Measurements from ENCODE around the gene SLF2. TPM values are rescaled to one million over a fixed set of nuclear protein-coding genes. Genes with fewer than 3 reads are reported as not detected.

Gene SLF2
- total and polyA plus RNA-seq, 2 donors, result 23.8 to 26.3 TPM

DNA sequence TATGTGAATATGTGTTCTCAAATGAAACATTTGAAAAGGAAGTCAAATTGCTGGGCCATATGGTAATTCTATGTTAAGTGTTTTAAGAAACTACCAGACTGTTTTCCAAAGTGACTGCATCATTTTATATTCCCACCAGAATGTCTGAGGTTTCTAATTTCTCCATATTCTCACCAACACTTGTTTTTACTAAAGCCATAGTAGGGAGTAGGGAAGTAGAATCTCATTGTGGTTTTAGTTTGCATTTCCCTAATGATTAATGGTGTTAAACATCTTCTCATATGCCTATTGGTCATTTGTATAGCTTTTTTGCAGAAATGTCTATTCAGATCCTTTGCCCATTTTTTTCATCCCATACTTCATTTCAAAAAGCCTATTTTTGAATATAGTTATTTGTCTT lies 47.5 kb downstream of the SLF2 start:
- Histone ChIP-seq H3K9me3 (ENCODE audit: control insufficient read depth in 2 of 2, insufficient read depth in 1 of 2, low read length in 1 of 2) (no peaks in the 10 kb centered on the region), H3K4me3 (ENCODE audit: low read length in 2 of 2) (no peak overlapping the region), H3K36me3 (ENCODE audit: control insufficient read depth in 2 of 2, insufficient read depth in 2 of 2, low read length in 1 of 2) (peaks cover 6 to 50% of the 10 kb centered on the region in 2 donors), H3K27me3 (ENCODE audit: control insufficient read depth in 2 of 2, insufficient read depth in 1 of 2, low read length in 1 of 2) (no peaks in the 10 kb centered on the region), H3K27ac (ENCODE audit: low read depth in 1 of 2, low read length in 1 of 2) (no peak overlapping the region), H3K4me1 (ENCODE audit: control insufficient read depth in 2 of 2, insufficient read depth in 2 of 2, low read length in 2 of 2) (no peaks in the 10 kb centered on the region)
- no peak for DNase-seq (ENCODE audit: low read depth in 6 of 9, low spot score in 9 of 9)

DNA sequence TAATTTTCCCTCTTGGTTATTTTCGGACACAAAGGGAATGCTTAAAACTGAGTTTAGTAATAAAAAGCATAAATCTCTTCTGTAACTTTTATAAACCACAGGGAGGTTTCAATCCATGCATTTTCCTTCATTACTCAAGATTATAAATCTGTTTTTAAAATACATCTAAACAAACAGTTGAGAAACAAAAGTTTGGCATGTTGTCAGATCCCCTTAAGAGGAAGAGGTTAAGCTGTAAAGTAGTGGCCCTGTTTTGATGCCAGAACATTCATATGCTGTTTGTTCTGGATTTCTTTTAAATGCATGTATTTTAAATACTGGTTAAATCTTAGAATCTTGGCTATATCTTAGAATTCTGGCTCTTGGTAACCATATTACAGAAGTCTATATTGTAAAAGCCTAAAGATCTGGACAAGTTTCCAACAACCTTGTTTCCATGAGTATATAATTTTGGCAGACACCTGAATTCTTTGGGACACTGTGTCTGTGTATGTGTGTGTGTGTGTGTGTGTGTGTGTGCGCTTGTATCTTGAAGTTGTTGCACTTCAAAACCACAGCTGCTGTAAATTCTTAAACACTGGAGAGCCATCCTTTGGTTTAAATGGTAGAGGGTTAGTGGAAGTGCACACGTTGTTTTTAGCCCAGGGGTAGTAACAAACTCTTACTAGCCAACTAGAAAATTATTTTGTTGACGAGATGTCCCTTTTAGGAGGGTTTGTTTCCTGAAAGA lies 49.8 kb downstream of the SLF2 start:
- DNase-seq (ENCODE audit: low read depth in 6 of 9, low spot score in 9 of 9), result no peak
- no peak overlapping the region for H3K4me3 ChIP-seq (ENCODE audit: low read length in 2 of 2)
- no peaks in the 10 kb centered on the region for H3K27me3 ChIP-seq (ENCODE audit: control insufficient read depth in 2 of 2, insufficient read depth in 1 of 2, low read length in 1 of 2)
- no peaks in the 10 kb centered on the region for H3K9me3 ChIP-seq (ENCODE audit: control insufficient read depth in 2 of 2, insufficient read depth in 1 of 2, low read length in 1 of 2)
- H3K4me1 ChIP-seq (ENCODE audit: control insufficient read depth in 2 of 2, insufficient read depth in 2 of 2, low read length in 2 of 2), result no peaks in the 10 kb centered on the region
- 95% methylated on average over 4 of the region's 4 CpGs for WGBS
- peaks cover 6 to 55% of the 10 kb centered on the region in 2 donors for H3K36me3 ChIP-seq (ENCODE audit: control insufficient read depth in 2 of 2, insufficient read depth in 2 of 2, low read length in 1 of 2)
- H3K27ac ChIP-seq (ENCODE audit: low read depth in 1 of 2, low read length in 1 of 2), result no peak overlapping the region

DNA sequence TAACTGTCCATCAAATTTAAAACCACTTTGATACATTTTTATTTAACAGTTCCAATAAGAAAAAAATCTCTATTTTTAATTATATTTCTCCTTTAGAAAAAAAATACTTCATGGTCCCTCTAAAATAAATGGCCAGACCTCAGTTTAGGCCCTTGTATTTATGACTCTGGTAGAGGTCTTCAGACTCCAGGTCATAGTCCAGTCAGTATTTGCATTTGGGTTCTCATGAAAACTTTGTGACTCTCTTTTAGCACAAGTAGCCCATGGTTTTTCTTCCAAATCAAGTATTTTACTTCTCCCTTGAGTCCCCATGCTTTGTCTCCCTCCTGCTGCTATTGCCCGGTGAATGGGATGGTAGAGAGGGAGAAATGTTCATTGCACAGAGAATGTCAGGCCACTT lies 51.1 kb downstream of the SLF2 start:
- Histone ChIP-seq H3K27ac (ENCODE audit: low read depth in 1 of 2, low read length in 1 of 2) (no peak overlapping the region), H3K9me3 (ENCODE audit: control insufficient read depth in 2 of 2, insufficient read depth in 1 of 2, low read length in 1 of 2) (no peaks in the 10 kb centered on the region), H3K4me1 (ENCODE audit: control insufficient read depth in 2 of 2, insufficient read depth in 2 of 2, low read length in 2 of 2) (peaks cover 0 to 4% of the 10 kb centered on the region in 2 donors), H3K36me3 (ENCODE audit: control insufficient read depth in 2 of 2, insufficient read depth in 2 of 2, low read length in 1 of 2) (peaks cover 4 to 44% of the 10 kb centered on the region in 2 donors), H3K4me3 (ENCODE audit: low read length in 2 of 2) (no peak overlapping the region), H3K27me3 (ENCODE audit: control insufficient read depth in 2 of 2, insufficient read depth in 1 of 2, low read length in 1 of 2) (no peaks in the 10 kb centered on the region)
- no peak for DNase-seq (ENCODE audit: low read depth in 6 of 9, low spot score in 9 of 9)
- 98% methylated on average over 1 of the region's 1 CpG for WGBS

DNA sequence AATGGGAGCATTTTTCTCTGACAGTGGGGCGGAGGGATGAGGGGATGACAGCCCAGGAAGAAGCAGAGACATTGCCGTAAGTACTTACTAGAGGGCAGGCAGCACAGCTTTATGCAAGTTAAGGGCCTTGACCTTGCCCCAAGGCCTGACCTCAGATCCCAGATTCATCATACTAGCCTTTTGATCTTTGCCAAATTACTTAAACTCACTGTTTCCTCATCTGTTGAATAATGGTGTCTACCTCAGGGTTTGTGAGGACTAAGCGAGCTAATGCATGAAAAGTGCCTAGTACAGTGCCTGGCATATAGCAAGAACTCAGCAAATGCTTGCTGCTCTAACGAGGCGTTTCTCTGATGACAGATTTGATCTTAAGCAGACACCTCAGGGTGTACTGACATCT lies 53.1 kb downstream of the SLF2 start:
- no peak overlapping the region for H3K4me3 ChIP-seq (ENCODE audit: low read length in 2 of 2)
- H3K4me1 ChIP-seq (ENCODE audit: control insufficient read depth in 2 of 2, insufficient read depth in 2 of 2, low read length in 2 of 2), result peaks cover 2 to 15% of the 10 kb centered on the region in 2 donors
- peaks cover 3 to 8% of the 10 kb centered on the region in 2 donors for H3K27me3 ChIP-seq (ENCODE audit: control insufficient read depth in 2 of 2, insufficient read depth in 1 of 2, low read length in 1 of 2)
- 78% methylated on average over 5 of the region's 5 CpGs for WGBS
- H3K36me3 ChIP-seq (ENCODE audit: control insufficient read depth in 2 of 2, insufficient read depth in 2 of 2, low read length in 1 of 2), result peaks cover 0 to 33% of the 10 kb centered on the region in 2 donors
- H3K27ac ChIP-seq (ENCODE audit: low read depth in 1 of 2, low read length in 1 of 2), result no peak overlapping the region
- no peaks in the 10 kb centered on the region for H3K9me3 ChIP-seq (ENCODE audit: control insufficient read depth in 2 of 2, insufficient read depth in 1 of 2, low read length in 1 of 2)
- DNase-seq (ENCODE audit: low read depth in 6 of 9, low spot score in 9 of 9), result no peak

DNA sequence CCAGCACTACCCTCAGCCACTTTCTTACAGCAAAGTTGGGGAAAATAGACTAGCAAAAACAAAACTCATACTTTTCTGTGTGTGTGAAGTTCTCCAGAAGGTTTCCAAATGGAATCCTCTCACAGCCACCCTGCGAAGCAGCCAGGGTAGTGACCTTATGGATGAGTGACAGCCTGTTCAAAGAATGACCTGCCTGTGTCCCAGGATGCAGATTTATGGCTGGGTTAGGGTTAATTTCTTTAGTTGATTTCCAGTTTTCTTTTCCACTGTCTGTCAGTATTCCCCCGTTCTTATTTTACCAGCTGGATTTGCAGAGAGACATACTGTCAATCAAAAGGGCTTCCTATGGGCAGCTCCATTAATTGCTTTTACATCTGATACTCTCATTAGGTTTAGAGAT lies 54.1 kb downstream of the SLF2 start:
- no peaks in the 10 kb centered on the region for H3K9me3 ChIP-seq (ENCODE audit: control insufficient read depth in 2 of 2, insufficient read depth in 1 of 2, low read length in 1 of 2)
- no peak for DNase-seq (ENCODE audit: low read depth in 6 of 9, low spot score in 9 of 9)
- peaks cover 3 to 8% of the 10 kb centered on the region in 2 donors for H3K27me3 ChIP-seq (ENCODE audit: control insufficient read depth in 2 of 2, insufficient read depth in 1 of 2, low read length in 1 of 2)
- peaks cover 0 to 31% of the 10 kb centered on the region in 2 donors for H3K36me3 ChIP-seq (ENCODE audit: control insufficient read depth in 2 of 2, insufficient read depth in 2 of 2, low read length in 1 of 2)
- WGBS, result 97% methylated on average over 2 of the region's 2 CpGs
- no peak overlapping the region for H3K27ac ChIP-seq (ENCODE audit: low read depth in 1 of 2, low read length in 1 of 2)
- peaks cover 2 to 15% of the 10 kb centered on the region in 2 donors for H3K4me1 ChIP-seq (ENCODE audit: control insufficient read depth in 2 of 2, insufficient read depth in 2 of 2, low read length in 2 of 2)
- no peak overlapping the region for H3K4me3 ChIP-seq (ENCODE audit: low read length in 2 of 2)

DNA sequence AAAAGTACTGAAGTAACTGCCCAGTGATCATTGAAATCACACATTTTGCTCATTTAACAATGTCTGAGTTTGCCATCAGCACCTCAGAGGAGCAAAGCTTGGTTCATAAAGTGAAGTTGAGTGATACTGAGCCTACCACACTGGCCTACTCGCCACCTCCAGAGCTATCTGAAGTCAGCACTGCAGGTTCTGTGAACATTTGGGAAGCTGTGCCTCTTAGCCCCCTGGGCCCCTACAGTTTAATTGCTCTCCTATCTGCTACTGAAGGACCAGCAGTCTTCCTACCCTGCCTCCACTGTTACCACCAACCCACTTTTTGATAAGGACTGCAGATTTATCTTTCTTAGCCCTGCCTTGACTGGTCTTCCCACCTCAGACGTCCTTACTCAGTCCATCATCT lies 54.6 kb downstream of the SLF2 start:
- DNase-seq (ENCODE audit: low read depth in 6 of 9, low spot score in 9 of 9), result no peak
- Histone ChIP-seq H3K36me3 (ENCODE audit: control insufficient read depth in 2 of 2, insufficient read depth in 2 of 2, low read length in 1 of 2) (peaks cover 0 to 27% of the 10 kb centered on the region in 2 donors), H3K4me1 (ENCODE audit: control insufficient read depth in 2 of 2, insufficient read depth in 2 of 2, low read length in 2 of 2) (peaks cover 2 to 15% of the 10 kb centered on the region in 2 donors), H3K27me3 (ENCODE audit: control insufficient read depth in 2 of 2, insufficient read depth in 1 of 2, low read length in 1 of 2) (peaks cover 3 to 8% of the 10 kb centered on the region in 2 donors), H3K27ac (ENCODE audit: low read depth in 1 of 2, low read length in 1 of 2) (no peak overlapping the region), H3K9me3 (ENCODE audit: control insufficient read depth in 2 of 2, insufficient read depth in 1 of 2, low read length in 1 of 2) (no peaks in the 10 kb centered on the region), H3K4me3 (ENCODE audit: low read length in 2 of 2) (no peak overlapping the region)
- WGBS, result 97% methylated on average over 2 of the region's 2 CpGs

DNA sequence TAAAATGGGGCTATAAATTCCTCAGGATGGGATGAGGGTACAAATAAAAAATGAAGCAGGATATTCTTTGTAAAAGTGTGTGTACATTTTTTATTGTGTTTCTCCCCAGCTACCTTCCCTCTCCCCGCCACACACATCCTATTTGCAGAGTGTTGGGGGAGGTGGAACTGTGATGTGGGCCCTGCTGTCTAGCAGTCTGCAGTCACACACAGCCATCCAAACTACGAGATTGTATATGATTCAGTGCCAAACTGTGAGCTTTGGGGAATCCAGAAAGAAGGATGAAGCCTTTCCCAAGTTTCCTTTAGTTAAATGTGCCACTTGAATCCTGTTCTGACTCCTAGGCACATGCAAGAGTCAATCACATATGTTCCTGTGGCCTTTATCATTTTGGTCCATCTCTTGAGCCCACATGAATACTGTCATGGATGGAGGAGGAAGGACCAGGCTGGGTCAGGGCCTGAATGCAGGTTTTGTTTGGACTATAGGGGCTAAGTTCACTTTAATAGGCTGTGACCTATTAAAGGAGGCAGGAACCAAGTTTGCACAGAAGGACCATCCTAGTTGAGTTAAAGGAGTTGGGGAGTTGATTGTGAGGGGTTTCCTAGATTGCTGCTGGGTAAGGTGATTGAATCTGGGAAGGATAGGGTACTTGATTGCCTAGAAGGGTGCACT lies 55.4 kb downstream of the SLF2 start:
- no peak overlapping the region for H3K4me3 ChIP-seq (ENCODE audit: low read length in 2 of 2)

DNA sequence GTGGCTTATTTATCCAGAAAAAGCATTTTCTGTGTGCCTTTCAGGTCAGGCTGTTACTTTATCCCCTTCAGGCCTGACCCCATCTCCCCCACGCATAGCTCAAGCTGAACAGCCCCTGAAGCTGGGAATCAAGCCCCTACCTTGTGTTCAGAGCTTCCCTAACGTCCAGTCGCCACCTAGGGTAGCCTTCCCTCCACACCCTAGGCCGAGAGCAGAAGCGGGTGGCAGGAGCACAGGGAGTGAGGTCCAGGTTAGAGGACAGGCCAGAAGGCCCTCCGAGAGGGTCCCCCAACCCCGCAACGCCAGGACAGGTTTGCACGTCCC lies 56.1 kb downstream of the SLF2 start:
- H3K4me3 ChIP-seq (ENCODE audit: low read length in 2 of 2), result peak overlapping the region in 1 of 2 donors; percentile 55
- no peak overlapping the region for H3K27ac ChIP-seq (ENCODE audit: low read depth in 1 of 2, low read length in 1 of 2)
- no peak for DNase-seq (ENCODE audit: low read depth in 6 of 9, low spot score in 9 of 9)
- H3K27me3 ChIP-seq (ENCODE audit: control insufficient read depth in 2 of 2, insufficient read depth in 1 of 2, low read length in 1 of 2), result peaks cover 3 to 8% of the 10 kb centered on the region in 2 donors
- H3K9me3 ChIP-seq (ENCODE audit: control insufficient read depth in 2 of 2, insufficient read depth in 1 of 2, low read length in 1 of 2), result no peaks in the 10 kb centered on the region
- peaks cover 2 to 15% of the 10 kb centered on the region in 2 donors for H3K4me1 ChIP-seq (ENCODE audit: control insufficient read depth in 2 of 2, insufficient read depth in 2 of 2, low read length in 2 of 2)
- WGBS, result 55% methylated on average over 9 of the region's 9 CpGs
- peaks cover 0 to 15% of the 10 kb centered on the region in 2 donors for H3K36me3 ChIP-seq (ENCODE audit: control insufficient read depth in 2 of 2, insufficient read depth in 2 of 2, low read length in 1 of 2)

More for the DNA sequence above, 55.4 kb downstream of the SLF2 start:
- Histone ChIP-seq H3K27ac (ENCODE audit: low read depth in 1 of 2, low read length in 1 of 2) (no peak overlapping the region), H3K36me3 (ENCODE audit: control insufficient read depth in 2 of 2, insufficient read depth in 2 of 2, low read length in 1 of 2) (peaks cover 0 to 18% of the 10 kb centered on the region in 2 donors), H3K9me3 (ENCODE audit: control insufficient read depth in 2 of 2, insufficient read depth in 1 of 2, low read length in 1 of 2) (no peaks in the 10 kb centered on the region), H3K27me3 (ENCODE audit: control insufficient read depth in 2 of 2, insufficient read depth in 1 of 2, low read length in 1 of 2) (peaks cover 3 to 8% of the 10 kb centered on the region in 2 donors), H3K4me1 (ENCODE audit: control insufficient read depth in 2 of 2, insufficient read depth in 2 of 2, low read length in 2 of 2) (peaks cover 2 to 15% of the 10 kb centered on the region in 2 donors)
- DNase-seq (ENCODE audit: low read depth in 6 of 9, low spot score in 9 of 9), result no peak
- WGBS, result 95% methylated on average over 2 of the region's 2 CpGs
